ENCODE data around the gene ZNF888. TPM values are rescaled to one million over a fixed set of nuclear protein-coding genes. Genes with fewer than 3 reads are reported as not detected.

ZNF888 gene
- total RNA-seq, result 1 to 10 TPM in 7 of 9 donors, under 1 TPM in 2; 0.88 to 3.2 (median 1.3) TPM
- 1 to 10 TPM in 1 of 2 donors, under 1 TPM in 1; 0.80 to 1.3 TPM for polyA plus RNA-seq
- long read RNA-seq, donor 1, result 0 reads
- long read RNA-seq, donor 2, result 0 reads
- long read RNA-seq, donor 3, result 0 reads

- intact Hi-C loops (cut with DNase I), result loop anchor here in 2 of 10 donors (2.0 to 5.0 kb wide), 2 partner anchors 26 to 39 kb away; partner anchors contain the start of genes ZNF320 (in 1 of the 2) and ZNF816 (in 1 of the 2)
- peak within 1 kb of the TSS; percentile 50 to 90 (median 74) for H3K4me3 ChIP-seq
- DNase-seq (peak; percentile 81 to 94 (median 88)), ATAC-seq (peak; percentile 97 to 100 (median 99))
- no peaks in the 10 kb centered on the region for H3K27me3 ChIP-seq
- no peaks in the 10 kb centered on the region for H3K9me3 ChIP-seq
- 3 to 6% (median 3%) methylated on average over 47 to 55 of the region's 55 CpGs for WGBS, 4 donors
- TF ChIP-seq CTCF (IDR thresholded peaks at IDR 0.05) (no peak), POLR2A (IDR thresholded peaks at IDR 0.05) (no peak)
- peak within 1 kb of the TSS; percentile 54 to 91 (median 70) for H3K27ac ChIP-seq
- peaks cover 0 to 6% (median 0%) of the 10 kb centered on the region in 9 donors for H3K36me3 ChIP-seq
- H3K4me1 ChIP-seq, result peaks cover 0 to 22% (median 10%) of the 10 kb centered on the region in 12 donors
Observed at GRCh38 chr19:52922841-52923777, at the start of gene ZNF888. TSS of gene ZNF888 (minus strand) at chr19:52923428. CDS start at chr19:52917873, 5,555 bp downstream.

GRCh38 chr19:52967772-52968171 is 44.5 kb upstream of the ZNF888 start:
- no peaks in the 10 kb centered on the region for H3K27me3 ChIP-seq
- H3K9me3 ChIP-seq, result peaks cover 0 to 25% (median 0%) of the 10 kb centered on the region in 12 donors
- ATAC-seq, result no peak
- no peak overlapping the region for H3K27ac ChIP-seq
- no peak for TF ChIP-seq POLR2A (IDR thresholded peaks at IDR 0.05)
- no peak for TF ChIP-seq CTCF (IDR thresholded peaks at IDR 0.05)
- H3K4me1 ChIP-seq, result peaks cover 0 to 8% (median 5%) of the 10 kb centered on the region in 12 donors
- intact Hi-C loops (cut with DNase I), result no loop called here
- WGBS, 4 donors, result 92 to 97% (median 96%) methylated on average over 2 of the region's 2 CpGs
- peaks cover 0 to 27% (median 17%) of the 10 kb centered on the region in 9 donors for H3K36me3 ChIP-seq
- no peak overlapping the region for H3K4me3 ChIP-seq
- DNase-seq, result no peak

GRCh38 chr19:52963247-52963618 is 40.0 kb upstream of the ZNF888 start:
- Histone ChIP-seq H3K36me3 (peaks cover 0 to 5% (median 0%) of the 10 kb centered on the region in 9 donors), H3K4me3 (peak overlapping the region; percentile 40 to 99 (median 72)), H3K4me1 (peaks cover 0 to 20% (median 10%) of the 10 kb centered on the region in 12 donors), H3K27me3 (no peaks in the 10 kb centered on the region), H3K27ac (peak overlapping the region in 11 of 12 donors; percentile 62 to 95 (median 82)), H3K9me3 (peaks cover 0 to 34% (median 3%) of the 10 kb centered on the region in 12 donors)
- DNase-seq (peak in 2 of 5 donors; percentile 21 to 36), ATAC-seq (peak; percentile 42 to 59 (median 58))
- intact Hi-C loops (cut with DNase I), result loop anchor here in 4 of 10 donors (2.0 to 5.0 kb wide), 4 partner anchors 20 to 66 kb away; partner anchors contain the start of genes ZNF320 (in 1 of the 4) and ZNF888 (in 1 of the 4)
- WGBS, 4 donors, result 0 to 4% (median 1%) methylated on average over 11 to 12 of the region's 12 CpGs
- TF ChIP-seq POLR2A (IDR thresholded peaks at IDR 0.05) (no peak), CTCF (IDR thresholded peaks at IDR 0.05) (no peak)

Measured in heart left ventricle (tissue), 16 donors.